Motor neuron (in vitro differentiated cells): ENCODE measurements around the gene BNC2. TPM values are rescaled to one million over a fixed set of nuclear protein-coding genes. Genes with fewer than 3 reads are reported as not detected.

Source experiments
- ATAC-seq, 8 experiments: fragments of 200-7000 bp; cut with Tn5 transposase; replicated peaks in 6 of 8; 2 replicates each; pipeline ENCODE4 v1.8.0; 2021; ENCODE audit warnings: mild to moderate bottlenecking in 8 of 8, moderate library complexity in 8 of 8
- H3K27ac ChIP-seq, 2 donors: fragments of 250-450 bp; sonication (Bioruptor Pico); 2 replicates each; pipeline ENCODE4 v1.9.0; 2021; ENCODE audit warnings: antibody characterized with exemption in 2 of 2, mild to moderate bottlenecking in 2 of 2, moderate library complexity in 1 of 2
- H3K4me1 ChIP-seq, 2 donors: fragments of 250-450 bp; sonication (Bioruptor Pico); replicated peaks in 1 of 2; 2 replicates each; pipeline ENCODE4 v1.6.1; 2021; ENCODE audit warnings: antibody characterized with exemption in 2 of 2, mild to moderate bottlenecking in 2 of 2, moderate library complexity in 1 of 2
- H3K4me3 ChIP-seq, 5 donors: fragments of 250-450 bp; sonication (Bioruptor Pico); 2 replicates each; pipeline ENCODE4 v1.9.0; 2021; ENCODE audit warnings: antibody characterized with exemption in 5 of 5, mild to moderate bottlenecking in 5 of 5, moderate library complexity in 4 of 5
- WGBS, 10 experiments: fragments of 450-650 bp; shearing (Covaris generic); methylation state at CpG; one replicate each; pipeline ENCODE4 v1.0.0; 2022; 5-methylcytosine and 5-hydroxymethylcytosine counted together
- in situ Hi-C, 9 experiments: fragments of 400-800 bp; cut with MboI; loops; one replicate each; pipeline ENCODE4 v1.15.0; 2021; ENCODE audit warnings: low sequenced_read_pairs in 9 of 9, low pct_unique_long_range_greater_than_20kb in 2 of 9; ENCODE audit not compliant: unreplicated experiment in 9 of 9
- total RNA-seq, 8 experiments: library from RNA; unstranded; fragments of 300-600 nt; gene quantifications; 2 replicates each; pipeline versions ENCODE4 v1.2.3 to v1.2.4, GENCODE V29; 2022

BNC2 gene
- total RNA-seq, 8 experiments from 2014 or later, result 0.54 to 42.8 (median 4.3) TPM

- in situ Hi-C loops, result loop anchor here in 2 of 9 experiments (25.0 kb wide), 2 partner anchors 99 to 751 kb away; no protein-coding TSS in a partner anchor
- ATAC-seq, result peak in 5 of 8 experiments; percentile 90 to 96 (median 95)
- Histone ChIP-seq H3K27ac (peak overlapping the region in 1 of 2 donors; percentile 57), H3K4me3 (peak overlapping the region in 2 of 5 donors; percentile 1 to 5), H3K4me1 (peaks cover 24 to 60% of the 10 kb centered on the region in 2 donors)
- 0 to 95% (median 11%) methylated on average over 2 to 6 of the region's 8 CpGs for WGBS, 10 experiments
Observed at GRCh38 chr9:16710888-16711287, 159.6 kb downstream of the BNC2 start.

- in situ Hi-C loops, result loop anchor here in 2 of 9 experiments (25.0 kb wide), 2 partner anchors 98 to 752 kb away; no protein-coding TSS in a partner anchor
- 4 to 56% (median 22%) methylated on average over 1 to 2 of the region's 2 CpGs; no CpG with 5 or more reads in 2 of the 10 experiments for WGBS, 10 experiments
- Histone ChIP-seq H3K4me3 (no peak overlapping the region), H3K27ac (peak overlapping the region in 1 of 2 donors; percentile 54), H3K4me1 (peaks cover 32 to 70% of the 10 kb centered on the region in 2 donors)
- ATAC-seq, result peak in 3 of 8 experiments; percentile 31 to 68 (median 41)
Observed at GRCh38 chr9:16709924-16710323, 160.5 kb downstream of the BNC2 start.

DNA sequence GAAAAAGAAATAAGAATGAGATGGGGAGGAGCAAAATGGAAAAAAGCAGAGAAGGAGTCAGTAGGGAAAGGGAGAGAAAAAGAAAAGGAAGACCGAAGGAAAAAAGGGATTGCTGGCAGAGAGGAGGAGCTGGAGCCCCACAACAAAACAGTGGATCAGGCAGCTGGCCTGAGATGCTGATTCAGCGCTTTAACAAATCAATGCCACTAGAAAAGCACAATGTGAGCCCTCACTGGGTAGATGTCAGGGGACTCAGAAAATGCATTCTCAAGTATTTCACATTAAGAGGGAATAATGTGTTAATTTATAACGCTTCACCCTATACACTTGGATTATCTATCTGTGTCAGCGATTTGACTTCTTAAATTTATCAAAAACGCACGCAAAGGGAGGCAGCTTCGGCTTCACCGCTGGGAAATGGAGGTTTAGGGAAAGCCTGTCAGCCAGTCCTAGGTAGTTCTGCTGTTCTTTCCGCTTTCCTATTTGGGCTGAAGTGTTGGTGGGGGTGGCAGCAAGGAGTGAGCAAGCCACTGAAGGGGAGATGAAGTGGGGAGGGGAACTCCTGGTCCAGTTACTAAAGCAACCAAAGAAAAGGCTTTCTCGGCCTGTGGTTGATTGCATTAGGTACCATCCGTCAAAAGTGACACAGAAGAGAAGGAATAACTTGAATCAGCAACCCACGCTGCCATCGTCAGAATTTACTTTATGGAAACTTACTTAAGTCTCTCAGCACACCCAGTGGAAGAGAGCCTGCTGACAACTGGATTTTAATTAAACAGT, 161.6 kb downstream of the BNC2 start:
- WGBS, 10 experiments, result 0 to 92% (median 16%) methylated on average over 2 to 13 of the region's 13 CpGs
- H3K4me3 ChIP-seq, result peak overlapping the region in 1 of 5 donors; percentile 7
- peak in 5 of 8 experiments; percentile 12 to 38 (median 34) for ATAC-seq
- peaks cover 41 to 75% of the 10 kb centered on the region in 2 donors for H3K4me1 ChIP-seq
- in situ Hi-C loops, result loop anchor here in 2 of 9 experiments (25.0 kb wide), 2 partner anchors 97 to 753 kb away; no protein-coding TSS in a partner anchor
- peak overlapping the region in 1 of 2 donors; percentile 54 for H3K27ac ChIP-seq

DNA sequence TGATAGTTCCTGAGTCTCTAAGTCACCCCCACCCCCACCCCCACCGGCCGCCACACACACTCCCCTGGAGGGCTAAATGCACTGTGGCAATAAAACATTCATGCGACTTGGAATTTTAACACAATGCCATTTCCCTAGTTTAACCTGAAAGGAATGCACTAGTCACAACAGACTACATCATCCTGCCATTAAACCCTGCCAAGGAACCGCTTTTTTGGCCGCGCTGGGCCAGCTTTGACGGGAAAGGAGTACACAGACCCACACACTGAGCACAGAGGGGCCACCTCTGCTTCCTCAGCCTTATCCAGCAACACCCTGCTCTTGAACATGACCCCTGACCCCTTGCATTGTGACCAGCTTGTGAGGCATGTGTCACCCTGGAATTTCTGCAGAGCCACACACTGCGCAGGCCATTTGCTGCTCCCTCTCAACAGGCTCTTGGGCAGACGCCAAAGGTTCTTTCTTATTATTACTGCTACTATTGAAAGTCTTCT, 165.3 kb downstream of the BNC2 start:
- peak overlapping the region in 1 of 2 donors; percentile 10 for H3K27ac ChIP-seq
- peak; percentile 77 to 93 (median 87) for ATAC-seq
- WGBS, 10 experiments, result 0 to 22% (median 6%) methylated on average over 1 to 7 of the region's 9 CpGs; no CpG with 5 or more reads in 3 of the 10 experiments
- H3K4me1 ChIP-seq, result peaks cover 37 to 46% of the 10 kb centered on the region in 2 donors
- H3K4me3 ChIP-seq, result peak overlapping the region in 1 of 5 donors; percentile 11
- in situ Hi-C loops, result loop anchor here in 2 of 9 experiments (25.0 kb wide), 2 partner anchors 93 to 757 kb away; no protein-coding TSS in a partner anchor

- peak; percentile 45 to 66 (median 51) for ATAC-seq
- Histone ChIP-seq H3K4me1 (peaks cover 34 to 38% of the 10 kb centered on the region in 2 donors), H3K4me3 (peak overlapping the region in 1 of 5 donors; percentile 11), H3K27ac (peak overlapping the region; percentile 10 to 15)
- in situ Hi-C loops, result loop anchor here in 2 of 9 experiments (25.0 kb wide), 2 partner anchors 92 to 758 kb away; no protein-coding TSS in a partner anchor
- 0 to 83% (median 35%) methylated on average over 2 to 8 of the region's 12 CpGs for WGBS, 10 experiments
Observed at GRCh38 chr9:16704116-16705110, 166.1 kb downstream of the BNC2 start.

DNA sequence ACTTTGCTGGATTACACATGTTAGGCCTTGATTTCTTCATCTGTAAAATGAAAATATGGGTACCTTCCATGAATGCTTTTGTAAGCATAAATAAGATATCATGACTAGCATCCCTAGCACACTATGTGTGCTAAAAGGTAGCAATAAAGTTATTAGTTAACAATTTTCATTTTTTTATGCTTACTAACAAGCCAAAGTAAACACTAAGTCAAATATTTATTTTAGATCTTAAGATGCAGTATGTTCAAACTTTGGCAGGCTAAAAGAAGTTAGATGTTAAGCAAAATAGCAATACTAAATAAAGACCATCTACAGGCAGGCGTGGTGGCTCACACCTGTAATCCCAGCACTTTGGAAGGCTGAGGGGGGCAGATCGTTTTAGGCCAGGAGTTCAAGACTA, 169.1 kb downstream of the BNC2 start:
- Histone ChIP-seq H3K4me3 (no peak overlapping the region), H3K27ac (no peak overlapping the region), H3K4me1 (peaks cover 21 to 24% of the 10 kb centered on the region in 2 donors)
- no peak for ATAC-seq
- in situ Hi-C loops, result loop anchor here in 2 of 9 experiments (25.0 kb wide), 2 partner anchors 89 to 761 kb away; no protein-coding TSS in a partner anchor
- WGBS, 10 experiments, result 0 to 50% (median 43%) methylated on average over 1 to 2 of the region's 2 CpGs; no CpG with 5 or more reads in 5 of the 10 experiments

DNA sequence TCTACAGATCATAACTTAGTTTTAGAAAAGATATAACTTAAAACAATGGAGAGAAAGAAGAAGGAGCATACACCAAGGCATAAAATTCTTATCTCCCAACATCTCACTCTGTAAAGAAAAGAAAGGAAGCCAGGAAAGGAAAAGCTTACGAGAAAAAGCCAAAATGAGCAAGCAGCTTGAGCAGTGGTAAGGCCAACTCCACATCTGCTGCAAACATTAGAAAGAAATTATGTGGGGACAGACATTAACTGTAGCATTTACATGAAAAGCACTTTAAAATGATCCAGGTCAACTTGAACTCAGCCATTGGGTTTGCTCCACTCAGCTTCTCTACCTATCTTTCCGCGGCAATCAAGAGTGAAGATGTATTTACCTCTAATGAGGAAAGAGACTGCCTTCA, 176.9 kb downstream of the BNC2 start:
- no peak overlapping the region for H3K4me3 ChIP-seq
- H3K4me1 ChIP-seq, result peaks cover 0 to 3% of the 10 kb centered on the region in 2 donors
- H3K27ac ChIP-seq, result no peak overlapping the region
- ATAC-seq, result no peak
- in situ Hi-C loops, result no loop called here
- WGBS, 10 experiments, result 87 to 100% (median 100%) methylated on average over 1 to 3 of the region's 3 CpGs; no CpG with 5 or more reads in 1 of the 10 experiments

DNA sequence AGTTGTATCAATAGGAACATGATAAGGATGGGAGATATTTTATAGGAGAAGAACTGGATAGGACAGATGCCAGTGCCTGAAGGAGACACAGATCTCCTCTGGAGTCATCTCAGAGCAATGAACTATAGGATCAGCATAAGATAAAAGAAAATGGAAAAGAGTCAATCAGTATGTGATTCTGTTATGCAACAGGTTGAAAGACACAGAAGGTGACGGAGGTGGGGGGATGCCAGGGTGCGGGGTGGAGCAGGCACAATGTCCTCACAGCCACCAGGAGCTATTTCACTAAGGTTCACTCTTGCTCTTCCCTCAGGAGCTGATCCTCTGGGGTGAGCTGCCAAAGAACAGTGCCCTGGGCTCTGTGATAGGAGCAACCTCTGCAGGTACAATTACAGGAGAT, 179.8 kb downstream of the BNC2 start:
- ATAC-seq, result peak in 1 of 8 experiments; percentile 24
- in situ Hi-C loops, result no loop called here

GRCh38 chr9:16690205-16690604, 180.3 kb downstream of the BNC2 start:
- Histone ChIP-seq H3K4me3 (no peak overlapping the region), H3K4me1 (peaks cover 0 to 10% of the 10 kb centered on the region in 2 donors), H3K27ac (no peak overlapping the region)
- ATAC-seq, result peak in 3 of 8 experiments; percentile 45 to 77 (median 63)
- in situ Hi-C loops, result no loop called here
- WGBS, 10 experiments, result 25 to 100% (median 95%) methylated on average over 1 to 2 of the region's 2 CpGs; no CpG with 5 or more reads in 2 of the 10 experiments

More for the DNA sequence above, 179.8 kb downstream of the BNC2 start:
- Histone ChIP-seq H3K27ac (no peak overlapping the region), H3K4me1 (peaks cover 0 to 10% of the 10 kb centered on the region in 2 donors), H3K4me3 (no peak overlapping the region)
- WGBS, 10 experiments, result 92 to 100% (median 100%) methylated on average over 1 to 2 of the region's 2 CpGs; no CpG with 5 or more reads in 6 of the 10 experiments

DNA sequence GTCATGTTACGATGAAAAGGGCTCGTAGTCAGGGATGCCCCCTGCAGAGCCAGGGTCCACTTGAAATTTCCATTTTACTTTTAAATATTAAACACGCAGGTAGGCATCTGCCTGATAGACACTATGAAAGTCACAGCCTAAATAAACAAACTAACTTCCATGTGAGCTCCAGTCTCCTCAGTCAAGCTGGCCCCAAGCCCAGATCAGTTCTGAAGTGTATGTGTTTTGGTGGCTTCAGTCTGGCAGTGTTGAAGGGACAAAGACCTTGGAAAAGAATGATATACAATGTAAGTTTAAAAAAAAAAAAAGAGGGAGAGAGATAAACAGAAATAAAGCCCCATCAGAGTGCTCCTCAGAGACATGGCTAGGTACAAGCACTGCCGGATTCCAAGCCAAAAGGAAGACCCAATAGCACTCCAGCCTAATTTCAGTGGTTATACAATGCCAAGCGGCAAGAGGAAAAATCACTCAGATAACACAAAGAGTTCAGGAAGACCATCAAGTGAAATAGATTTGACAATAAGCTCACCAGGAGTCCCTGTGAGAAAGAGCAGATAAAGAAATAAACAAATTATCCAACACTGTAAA, 181.0 kb downstream of the BNC2 start:
- Histone ChIP-seq H3K4me1 (peaks cover 0 to 10% of the 10 kb centered on the region in 2 donors), H3K4me3 (no peak overlapping the region), H3K27ac (no peak overlapping the region)
- WGBS, 10 experiments, result 49 to 96% (median 75%) methylated on average over 2 to 5 of the region's 5 CpGs
- peak in 1 of 8 experiments; percentile 64 for ATAC-seq
- in situ Hi-C loops, result no loop called here

- Histone ChIP-seq H3K4me3 (no peak overlapping the region), H3K27ac (no peak overlapping the region), H3K4me1 (peaks cover 0 to 10% of the 10 kb centered on the region in 2 donors)
- in situ Hi-C loops, result no loop called here
- WGBS, 10 experiments, result 57 to 100% (median 80%) methylated on average over 1 of the region's 1 CpG; no CpG with 5 or more reads in 5 of the 10 experiments
- no peak for ATAC-seq
Observed at GRCh38 chr9:16688814-16689213, 181.7 kb downstream of the BNC2 start.
